Mucosa of descending colon (tissue), 3 donors: ENCODE results near the gene PLXNA3. TPM values are rescaled to one million over a fixed set of nuclear protein-coding genes. Genes with fewer than 3 reads are reported as not detected.

Source experiments
- ATAC-seq: fragments of 200-7000 bp; cut with Tn5 transposase; one replicate; pipeline ENCODE4 v1.9.1; 2020; ENCODE audit warnings: mild to moderate bottlenecking, moderate library complexity
- DNase-seq, 3 donors: peaks; one replicate each; pipeline ENCODE4 v3.0.0-alpha.2; 2020
- H3K36me3 ChIP-seq: fragments of 200-600 bp; one replicate; pipeline ENCODE4 v1.8.0; 2021; ENCODE audit warnings: low read depth, mild to moderate bottlenecking
- H3K4me1 ChIP-seq: fragments of 200-600 bp; one replicate; pipeline ENCODE4 v1.8.0; 2021; ENCODE audit warnings: low read depth, mild to moderate bottlenecking
- H3K4me3 ChIP-seq: fragments of 200-600 bp; one replicate; pipeline ENCODE4 v1.8.0; 2021; ENCODE audit warnings: mild to moderate bottlenecking
- H3K9me3 ChIP-seq: fragments of 200-600 bp; one replicate; pipeline ENCODE4 v1.8.0; 2021; ENCODE audit warnings: mild to moderate bottlenecking
- intact Hi-C, 2 donors: fragments of 100-400 bp; cut with DNase I in 1 of 2; cut with micrococcal nuclease in 1 of 2; formaldehyde crosslinking; loops; one replicate each; pipeline versions ENCODE4 v1.11.0 to v1.11.1; 2022; cut with DNase I, micrococcal nuclease
- long read RNA-seq, 2 donors: library from polyadenylated mRNA; unstranded; transcript quantifications; one replicate each; pipeline ENCODE4 v2.0.0, GENCODE V29; 2019 to 2021
- total RNA-seq, 3 donors: library from RNA; stranded (reverse); fragmentation: NEBNext Ultra II Directional in 2 of 3; extraction: Animal tissue kit (Norgen Biotek cat#: 25700) in 2 of 3; gene quantifications; one replicate each; pipeline versions ENCODE4 v1.2.1 to v1.2.4, GENCODE V29; 2021 to 2023
- TF ChIP-seq, protein P1 (sequence below): fragments of 200-600 bp; IDR thresholded peaks from one replicate; pipeline ENCODE4 v1.8.0; 2022; ENCODE audit warnings: antibody characterized with exemption, mild to moderate bottlenecking
- donor health status: DM: no; HTN: no; CAD: no; lungs with moderate emphysema.
- donor health status: DM: no; HTN: no; CAD: no.
- donor health status: DM: no; HTN: yes; CAD: no.

Gene PLXNA3
- 10 to 100 TPM; 24.8 to 66.1 (median 51.7) TPM for total RNA-seq
- long read RNA-seq, donor 1, partial matches to known transcripts: 13 of 18 reads
- long read RNA-seq, donor 1, other reads (novel, unspliced or antisense): 4 of 18 reads
- long read RNA-seq, donor 2: 0 reads

DNA sequence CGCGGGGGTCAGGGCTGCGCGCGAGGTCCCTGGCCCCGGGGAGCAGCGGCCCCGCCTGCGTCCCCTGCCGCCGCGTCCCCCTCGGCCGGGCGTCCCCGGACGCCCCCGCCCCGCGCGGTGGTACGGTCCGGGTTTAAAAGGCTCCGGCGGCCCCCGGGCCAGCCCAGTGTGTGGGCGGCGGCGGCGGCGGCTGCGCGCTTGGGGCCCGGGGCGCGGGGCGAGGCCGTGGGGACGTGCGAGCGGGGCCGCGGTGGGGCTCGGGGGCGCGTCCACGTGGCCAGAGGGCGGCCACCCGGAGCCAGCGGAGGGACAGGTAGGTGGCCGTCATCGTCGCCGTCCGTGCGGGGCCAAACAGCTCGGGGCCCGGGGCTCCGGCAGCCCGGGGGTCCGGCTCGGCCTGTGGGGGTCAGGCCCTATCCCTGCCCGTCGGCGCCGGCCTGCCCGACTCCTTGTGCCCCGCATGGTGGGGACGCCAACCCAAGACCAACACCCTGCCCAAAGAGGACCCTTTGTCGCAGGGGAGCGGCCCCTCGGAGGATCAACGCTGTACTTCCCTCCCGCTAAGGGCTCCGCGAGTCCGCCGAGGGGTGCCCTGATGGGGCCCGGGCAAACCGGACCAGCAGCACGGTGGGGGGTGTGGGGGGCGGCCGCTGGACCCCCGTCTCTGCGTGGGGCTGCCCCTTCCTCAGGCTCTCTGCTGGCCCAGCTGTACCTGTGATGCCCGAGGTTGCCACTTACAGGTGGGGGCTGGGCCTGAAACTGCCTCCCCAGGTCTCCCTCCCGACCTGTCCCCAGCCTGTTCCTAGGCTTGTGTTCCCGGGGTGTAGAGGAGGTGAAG, at the start of gene PLXNA3:
Gene PLXNA3, plus strand, starts transcription at position 166 of the 838 bp plus-strand sequence. CDS start 1,903 bp downstream, outside the sequence.
- TF ChIP-seq, protein P1, sequence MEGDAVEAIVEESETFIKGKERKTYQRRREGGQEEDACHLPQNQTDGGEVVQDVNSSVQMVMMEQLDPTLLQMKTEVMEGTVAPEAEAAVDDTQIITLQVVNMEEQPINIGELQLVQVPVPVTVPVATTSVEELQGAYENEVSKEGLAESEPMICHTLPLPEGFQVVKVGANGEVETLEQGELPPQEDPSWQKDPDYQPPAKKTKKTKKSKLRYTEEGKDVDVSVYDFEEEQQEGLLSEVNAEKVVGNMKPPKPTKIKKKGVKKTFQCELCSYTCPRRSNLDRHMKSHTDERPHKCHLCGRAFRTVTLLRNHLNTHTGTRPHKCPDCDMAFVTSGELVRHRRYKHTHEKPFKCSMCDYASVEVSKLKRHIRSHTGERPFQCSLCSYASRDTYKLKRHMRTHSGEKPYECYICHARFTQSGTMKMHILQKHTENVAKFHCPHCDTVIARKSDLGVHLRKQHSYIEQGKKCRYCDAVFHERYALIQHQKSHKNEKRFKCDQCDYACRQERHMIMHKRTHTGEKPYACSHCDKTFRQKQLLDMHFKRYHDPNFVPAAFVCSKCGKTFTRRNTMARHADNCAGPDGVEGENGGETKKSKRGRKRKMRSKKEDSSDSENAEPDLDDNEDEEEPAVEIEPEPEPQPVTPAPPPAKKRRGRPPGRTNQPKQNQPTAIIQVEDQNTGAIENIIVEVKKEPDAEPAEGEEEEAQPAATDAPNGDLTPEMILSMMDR: no peak
- DNase-seq (peak in 2 of 3 donors; percentile 57 to 77), ATAC-seq (peak; percentile 69)

DNA sequence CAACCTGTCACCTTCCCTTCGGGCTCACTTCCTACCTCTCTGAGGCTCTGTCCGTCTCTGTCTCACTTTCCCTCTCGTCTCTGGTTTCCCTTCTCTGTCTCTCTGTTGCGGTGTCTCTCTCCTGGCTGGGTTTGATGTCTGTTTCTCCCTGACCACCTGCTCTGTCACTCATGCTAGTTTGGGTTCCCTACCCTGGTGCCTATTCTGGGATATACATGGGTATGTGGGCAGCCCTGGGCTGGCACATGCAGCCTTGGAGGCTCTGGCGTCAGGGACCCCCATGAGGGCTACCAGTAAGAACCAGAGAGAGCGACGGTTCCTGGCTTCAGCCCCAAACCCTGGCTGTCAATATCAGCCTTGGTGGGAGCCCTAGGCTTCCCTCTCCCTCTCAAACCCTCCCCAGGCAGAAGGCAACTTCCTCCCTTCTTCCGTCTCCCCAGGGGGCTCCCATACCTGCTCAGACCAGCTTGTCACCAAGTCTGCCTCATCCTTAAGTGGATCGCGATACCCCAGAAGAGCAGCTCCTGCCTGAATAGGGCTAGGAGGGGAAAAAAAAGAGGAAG, 49.3 kb upstream of the PLXNA3 start:
- Histone ChIP-seq H3K9me3 (no peaks in the 10 kb centered on the region), H3K4me1 (peaks cover 9% of the 10 kb centered on the region), H3K36me3 (no peaks in the 10 kb centered on the region), H3K4me3 (no peak overlapping the region)
- TF ChIP-seq, protein P1: no peak
- DNase-seq (no peak), ATAC-seq (no peak)
- intact Hi-C loops: no loop called here

More for the DNA sequence above, at the start of gene PLXNA3:
- Histone ChIP-seq H3K4me3 (peak within 1 kb of the TSS; percentile 38), H3K9me3 (no peaks in the 10 kb centered on the region), H3K4me1 (no peaks in the 10 kb centered on the region), H3K36me3 (no peaks in the 10 kb centered on the region)
- intact Hi-C loops: no loop called here

GRCh38 chrX:154409222-154409871, 48.7 kb upstream of the PLXNA3 start, which contains the start of gene DNASE1L1:
DNASE1L1 (minus strand) TSS chrX:154409254; CDS start chrX:154405568, 3,686 bp downstream.
- Histone ChIP-seq H3K9me3 (no peaks in the 10 kb centered on the region), H3K4me3 (no peak within 1 kb of the TSS), H3K4me1 (peaks cover 9% of the 10 kb centered on the region), H3K36me3 (no peaks in the 10 kb centered on the region)
- ATAC-seq: peak; percentile 82
- TF ChIP-seq, protein P1: no peak
- DNase-seq: peak; percentile 85 to 94 (median 91)
- intact Hi-C loops: no loop called here

DNA sequence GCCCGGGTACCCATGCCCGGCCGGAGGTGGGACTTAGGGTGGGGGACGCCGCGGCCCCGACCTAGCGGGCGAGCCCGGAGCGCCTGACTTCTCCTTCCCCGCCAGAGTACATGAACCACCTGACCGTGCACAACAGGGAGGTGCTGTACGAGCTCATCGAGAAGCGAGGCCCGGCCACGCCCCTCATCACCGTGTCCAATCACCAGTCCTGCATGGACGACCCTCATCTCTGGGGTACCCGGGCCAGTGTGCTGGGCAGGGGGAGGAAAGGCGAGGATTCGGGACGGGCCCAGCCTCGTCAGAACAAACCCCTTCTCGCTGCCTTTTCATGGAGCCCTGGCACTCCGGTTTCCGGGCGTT, 46.1 kb upstream of the PLXNA3 start:
- Histone ChIP-seq H3K4me3 (peak overlapping the region; percentile 68), H3K36me3 (no peaks in the 10 kb centered on the region), H3K4me1 (peaks cover 9% of the 10 kb centered on the region), H3K9me3 (no peaks in the 10 kb centered on the region)
- ATAC-seq (peak; percentile 77), DNase-seq (peak; percentile 76 to 88 (median 81))
- intact Hi-C loops: no loop called here
- TF ChIP-seq, protein P1: no peak

GRCh38 chrX:154412468-154412867, 45.6 kb upstream of the PLXNA3 start:
- Histone ChIP-seq H3K4me3 (no peak overlapping the region), H3K4me1 (peaks cover 9% of the 10 kb centered on the region), H3K9me3 (no peaks in the 10 kb centered on the region), H3K36me3 (no peaks in the 10 kb centered on the region)
- intact Hi-C loops: no loop called here
- ATAC-seq (peak; percentile 45), DNase-seq (peak in 2 of 3 donors; percentile 49 to 77)
- TF ChIP-seq, protein P1: no peak
